ENCODE measurements around the gene ATG5.
"Not testable (repeated sequence)": the region's sequence is repeated elsewhere in the genome, so short reads cannot be mapped to it uniquely, and the experiment has no call there.

Gene ATG5

DNA sequence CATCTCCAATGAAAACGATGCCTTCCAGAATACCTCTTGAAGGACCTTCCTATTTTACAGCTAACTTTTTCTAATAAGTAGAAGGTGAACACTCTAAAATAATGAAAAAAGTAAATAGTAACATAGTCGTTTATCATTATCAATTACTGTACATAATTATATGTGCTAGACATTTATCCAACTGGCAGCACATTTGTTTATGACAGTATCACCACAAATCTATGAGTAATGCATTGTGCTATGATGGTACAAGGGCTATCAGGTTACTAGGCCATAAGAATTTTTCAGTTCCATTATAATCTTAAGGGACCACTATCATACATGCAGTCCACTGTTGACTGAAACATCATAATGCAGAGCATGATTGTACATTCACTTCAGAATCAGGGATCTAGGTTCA lies 68.4 kb downstream of the ATG5 start:
- no peak for DNase-seq (ENCODE audit: low spot score)

DNA sequence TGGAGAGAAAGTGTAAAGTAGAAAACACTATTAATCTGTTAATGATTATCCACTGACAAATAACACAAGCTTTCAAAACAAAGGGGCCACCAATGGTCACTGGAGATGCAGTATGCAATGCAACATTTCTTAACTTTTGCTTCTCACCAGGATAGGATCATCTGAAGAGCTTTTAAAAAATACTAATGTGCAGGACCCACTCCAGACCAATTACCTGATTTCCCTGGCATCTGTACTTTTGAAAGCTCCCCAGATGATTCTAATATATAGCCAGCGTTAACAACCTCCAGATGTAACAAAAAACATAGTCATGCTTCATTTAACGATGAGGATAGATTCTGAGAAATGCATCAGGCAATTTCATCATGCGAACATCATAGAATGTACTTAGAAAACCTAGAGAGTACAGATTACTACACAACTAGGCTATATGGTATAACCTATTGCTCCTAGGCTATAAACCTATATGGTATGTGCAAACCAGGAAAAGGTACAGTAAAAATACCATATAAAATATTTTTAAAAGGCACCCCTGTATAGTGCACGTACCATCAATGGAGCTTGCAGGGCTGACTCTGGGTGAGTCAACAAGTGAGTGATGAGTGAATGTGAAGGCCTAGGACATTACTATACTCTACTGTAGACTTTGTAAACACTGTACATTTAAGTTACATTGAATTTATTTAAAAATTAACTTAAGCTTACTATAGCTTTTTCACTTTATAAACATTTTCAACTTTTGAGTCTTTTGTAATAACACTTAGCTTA lies 69.2 kb downstream of the ATG5 start:
- no peak for DNase-seq (ENCODE audit: low spot score)

- no peak for DNase-seq (ENCODE audit: low spot score)
Observed at GRCh38 chr6:106255306-106255705, 70.3 kb downstream of the ATG5 start.

GRCh38 chr6:106254636-106255035 lies 70.9 kb downstream of the ATG5 start:
- DNase-seq (ENCODE audit: low spot score) = no peak

GRCh38 chr6:106253731-106254130 lies 71.8 kb downstream of the ATG5 start:
- DNase-seq (ENCODE audit: low spot score) = no peak

- no peak for DNase-seq (ENCODE audit: low spot score)
Observed at GRCh38 chr6:106253172-106253571, 72.4 kb downstream of the ATG5 start.

DNA sequence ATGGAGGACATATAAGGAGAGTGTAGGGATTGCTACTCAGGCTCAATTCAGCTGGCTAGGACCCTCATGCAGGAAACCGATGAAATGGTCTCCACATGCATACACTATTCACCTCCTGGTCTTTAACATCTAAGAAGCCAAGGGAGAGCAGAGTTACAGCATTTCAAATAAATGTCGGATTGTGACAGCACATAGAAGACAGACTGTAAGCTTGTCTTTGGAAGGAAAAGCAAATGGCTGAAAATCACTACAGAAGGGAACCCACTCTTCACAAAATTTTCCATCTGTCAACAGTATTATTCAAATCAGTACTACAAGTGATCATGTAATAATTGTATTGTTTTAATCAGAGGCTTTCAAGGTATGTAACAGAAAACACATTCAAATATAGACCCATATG lies 72.9 kb downstream of the ATG5 start:
- DNase-seq (ENCODE audit: low spot score) = no peak

DNA sequence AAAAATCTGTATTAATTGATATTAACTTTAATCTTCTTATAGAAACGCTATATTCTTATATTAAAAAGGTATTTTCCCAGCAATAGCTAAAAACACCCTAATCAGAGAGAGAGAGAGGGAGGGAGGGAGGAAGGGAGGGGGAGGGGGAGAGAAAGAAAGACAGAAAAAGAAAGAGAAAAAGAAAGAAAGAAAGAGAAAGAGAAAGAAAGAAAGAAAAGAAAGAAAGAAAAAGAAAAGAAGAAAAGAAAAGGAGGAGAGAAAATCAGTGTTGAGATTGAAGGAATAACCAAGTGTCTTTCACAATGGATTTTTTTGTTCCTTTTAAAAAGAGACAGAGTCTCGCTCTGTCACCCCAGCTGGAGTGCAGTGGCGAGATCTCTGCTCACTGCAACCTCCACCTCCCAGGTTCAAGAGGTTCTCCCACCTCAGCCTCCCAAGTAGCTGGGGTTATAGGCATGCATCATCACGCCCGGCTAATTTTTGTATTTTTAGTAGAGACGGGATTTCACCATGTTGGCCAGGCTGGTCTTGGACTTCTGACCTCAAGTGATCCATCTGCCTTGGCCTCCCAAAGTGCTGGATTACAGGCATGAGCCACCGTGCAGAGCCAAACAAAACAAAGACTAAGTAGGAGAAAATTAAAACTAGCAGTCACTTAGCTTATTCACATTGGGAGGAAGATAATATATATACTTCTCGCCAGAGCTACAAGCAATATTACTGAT lies 73.9 kb downstream of the ATG5 start:
- not testable (repeated sequence) for DNase-seq (ENCODE audit: low spot score)

DNA sequence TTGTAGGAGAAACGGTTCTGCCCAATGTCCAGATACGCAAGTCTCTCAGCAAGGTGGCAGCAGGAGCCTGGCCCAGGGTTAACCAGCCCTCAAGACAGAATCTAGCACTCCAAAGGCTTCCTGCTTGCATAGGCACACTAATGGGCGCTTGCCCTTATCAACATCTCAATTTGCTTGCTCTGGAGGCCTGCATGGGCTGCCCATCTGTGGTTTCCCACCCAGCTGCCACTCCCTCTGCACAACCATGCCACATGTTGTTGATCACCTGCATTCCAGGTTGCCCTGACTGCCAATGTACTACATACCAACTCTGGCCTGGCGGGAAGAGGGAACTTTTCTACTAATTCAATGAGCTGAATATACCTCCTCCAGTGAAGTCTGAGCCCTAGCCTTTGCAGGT lies 74.6 kb downstream of the ATG5 start:
- DNase-seq (ENCODE audit: low spot score) = no peak

- no peak for DNase-seq (ENCODE audit: low spot score)
Observed at GRCh38 chr6:106249658-106250057, 75.9 kb downstream of the ATG5 start.

- DNase-seq (ENCODE audit: low spot score) = no peak
Observed at GRCh38 chr6:106247733-106248132, 77.8 kb downstream of the ATG5 start.

DNA sequence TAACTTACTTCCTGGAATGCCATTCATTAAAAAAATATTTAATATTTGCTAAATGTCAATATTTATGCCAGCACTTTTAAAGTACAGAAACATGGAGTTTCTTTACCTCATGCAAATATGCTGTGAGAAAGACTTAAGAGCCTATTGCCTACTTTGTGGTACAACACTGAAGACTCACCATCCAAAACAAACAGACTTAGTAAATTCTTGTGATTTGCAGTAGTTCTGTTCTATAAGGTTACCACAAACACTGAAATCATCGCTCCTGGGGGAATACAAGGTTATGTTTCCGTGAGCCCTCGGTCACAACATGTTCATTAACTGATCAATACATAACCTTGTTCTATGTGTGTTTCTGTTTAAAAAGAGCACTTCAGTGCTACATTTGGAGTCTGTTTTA lies 78.3 kb downstream of the ATG5 start:
- DNase-seq (ENCODE audit: low spot score) = no peak

DNA sequence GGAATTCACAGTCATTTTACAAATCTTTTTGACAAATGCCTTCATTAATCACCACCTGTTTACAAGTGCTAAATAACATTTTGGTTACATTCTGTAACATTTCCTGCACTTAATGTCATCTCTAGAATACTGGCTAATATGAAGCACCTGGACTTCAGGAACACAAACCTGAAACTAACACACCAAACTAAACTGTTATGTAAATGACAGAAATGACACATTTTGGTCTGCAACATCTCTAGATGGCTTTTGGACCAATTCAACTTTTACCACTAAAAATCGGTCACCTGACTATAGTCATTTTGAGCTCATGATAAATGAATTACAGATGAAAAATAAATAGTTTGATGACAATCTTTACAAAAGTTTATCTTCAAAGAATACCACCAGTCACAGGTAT lies 80.6 kb downstream of the ATG5 start:
- no peak for DNase-seq (ENCODE audit: low spot score)

DNA sequence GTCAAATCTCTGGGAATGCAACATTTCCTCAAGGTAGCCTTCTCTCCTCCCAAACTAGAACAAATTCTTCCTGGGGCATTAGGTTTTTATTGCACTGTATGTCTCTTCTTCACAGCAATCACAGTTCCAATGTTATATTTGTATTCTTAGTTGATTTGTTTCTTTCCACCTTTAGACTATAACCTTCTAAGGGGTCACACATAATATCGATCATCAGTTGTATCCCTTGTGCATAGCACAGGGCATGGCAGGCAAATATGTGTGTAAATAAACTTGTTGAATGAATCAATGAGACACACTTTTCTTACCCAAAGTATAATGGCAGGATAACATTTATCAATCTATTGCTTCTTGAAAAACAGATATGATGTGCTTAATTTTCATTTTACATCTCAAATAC lies 81.0 kb downstream of the ATG5 start:
- no peak for DNase-seq (ENCODE audit: low spot score)

DNA sequence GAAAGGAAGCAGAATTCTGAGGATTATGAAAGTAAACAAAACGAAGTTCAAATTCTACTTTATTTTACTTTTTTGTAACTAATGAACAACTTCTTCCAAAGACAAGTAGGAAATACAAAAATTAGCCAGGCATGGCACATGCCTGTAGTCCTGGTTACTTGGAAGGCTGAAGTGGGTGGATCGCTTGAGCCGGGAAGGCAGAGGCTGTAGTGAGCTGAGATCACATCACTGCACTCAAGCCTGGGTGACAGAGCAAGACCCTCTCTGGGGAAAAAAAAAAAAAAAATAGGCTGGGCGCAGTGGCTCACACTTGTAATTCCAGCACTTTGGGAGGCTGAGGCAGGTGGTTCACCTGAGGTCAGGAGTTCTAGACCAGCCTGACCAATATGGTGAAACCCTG lies 82.3 kb downstream of the ATG5 start:
- no peak for DNase-seq (ENCODE audit: low spot score)

GRCh38 chr6:106241498-106241897 lies 84.1 kb downstream of the ATG5 start:
- DNase-seq (ENCODE audit: low spot score) = no peak

DNA sequence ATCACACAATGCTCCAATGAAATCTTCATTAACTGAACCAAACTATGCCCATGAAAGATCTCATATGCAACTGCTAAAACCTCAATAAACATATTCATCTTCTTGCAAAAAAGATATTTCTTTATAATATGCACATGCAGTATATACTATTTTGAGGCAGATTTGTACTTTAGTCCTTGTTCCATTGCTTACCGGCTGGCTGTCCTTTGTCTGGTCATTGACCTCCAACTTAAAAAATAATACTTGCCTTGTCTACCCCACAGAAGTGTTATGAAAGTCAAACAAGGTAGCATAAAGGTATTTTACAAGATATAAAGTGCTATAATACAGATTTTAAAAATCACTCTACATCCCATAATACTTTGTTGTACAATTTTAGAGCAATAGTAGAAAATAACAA lies 88.3 kb downstream of the ATG5 start:
- DNase-seq (ENCODE audit: low spot score) = no peak

- DNase-seq (ENCODE audit: low spot score) = not testable (repeated sequence)
Observed at GRCh38 chr6:106229876-106230445, 95.6 kb downstream of the ATG5 start.

DNA sequence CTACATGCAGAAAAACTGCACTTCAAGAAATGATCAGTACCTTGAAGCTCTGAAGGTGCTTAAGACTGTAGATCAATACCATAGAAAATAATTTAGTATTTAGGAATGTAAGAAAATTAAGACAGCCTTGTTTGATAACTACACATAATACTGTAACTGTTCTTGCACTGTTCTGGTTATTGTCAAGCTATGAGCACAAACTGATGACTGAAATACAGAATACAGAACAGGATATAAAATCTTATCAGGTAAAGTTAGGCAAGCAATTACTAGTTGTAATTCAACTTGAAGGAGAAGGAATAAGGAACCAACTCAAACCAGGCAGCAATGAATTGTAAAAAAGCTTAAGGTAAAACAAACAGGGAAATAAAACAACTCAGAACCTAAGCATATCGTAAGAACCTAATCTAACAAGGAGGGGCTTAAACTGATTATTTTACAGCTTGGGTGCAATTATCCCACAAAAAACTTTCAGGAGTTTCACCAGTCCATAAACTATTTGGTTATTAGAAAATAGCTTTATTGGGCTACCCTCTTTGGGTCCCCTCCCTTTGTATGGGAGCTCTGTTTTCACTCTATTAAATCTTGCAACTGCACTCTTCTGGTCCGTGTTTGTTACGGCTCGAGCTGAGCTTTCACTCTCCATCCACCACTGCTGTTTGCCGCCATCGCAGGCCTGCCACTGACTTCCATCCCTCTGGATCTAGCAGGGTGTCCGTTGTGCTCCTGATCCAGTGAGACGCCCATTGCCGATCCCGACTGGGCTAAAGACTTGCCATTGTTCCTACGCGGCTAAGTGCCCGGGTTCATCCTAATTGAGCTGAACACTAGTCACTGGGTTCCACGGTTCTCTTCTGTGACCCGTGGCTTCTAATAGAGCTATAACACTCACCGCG lies 97.7 kb downstream of the ATG5 start:
- DNase-seq (ENCODE audit: low spot score) = no peak

- no peak for DNase-seq (ENCODE audit: low spot score)
Observed at GRCh38 chr6:106226676-106227075, 98.9 kb downstream of the ATG5 start.

- DNase-seq (ENCODE audit: low spot score) = no peak
Observed at GRCh38 chr6:106225581-106225980, 100.0 kb downstream of the ATG5 start.

DNA sequence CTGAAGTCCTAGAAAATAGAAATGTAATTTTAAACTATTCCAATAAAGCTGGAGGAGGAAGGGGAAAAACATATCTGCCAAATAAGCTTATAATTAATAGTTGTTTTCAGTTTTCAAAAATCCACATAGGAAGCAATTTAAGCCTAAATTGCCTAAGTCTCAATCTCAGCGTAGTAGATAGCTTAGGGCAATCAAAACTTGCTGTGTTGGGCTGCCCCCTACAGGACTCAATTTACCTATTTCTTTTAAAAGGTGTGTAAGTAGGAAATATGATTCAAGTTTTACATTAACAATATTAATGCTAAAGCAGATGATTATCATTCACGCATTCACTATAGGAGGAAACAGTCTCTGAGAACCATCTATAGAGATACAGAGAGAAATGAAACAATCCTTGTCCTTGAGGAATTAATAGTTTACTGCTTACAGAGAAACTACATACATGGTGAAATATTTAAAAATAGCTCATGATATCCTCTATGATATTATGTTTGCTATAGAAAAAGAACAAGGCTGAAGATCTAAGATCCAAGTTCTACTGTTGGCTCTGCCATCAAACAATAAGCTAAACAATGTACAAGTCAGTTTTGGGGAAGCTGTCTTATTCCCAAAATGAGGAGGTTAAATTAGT lies 102.1 kb downstream of the ATG5 start:
- peak; percentile 83 for DNase-seq (ENCODE audit: low spot score)
